ENCODE measurements around the gene VTI1A. TPM values are rescaled to one million over a fixed set of nuclear protein-coding genes. Genes with fewer than 3 reads are reported as not detected.

VTI1A gene
- total RNA-seq (2021): 21.8 and 22.0 TPM in 2 replicates
- long read RNA-seq, full-length matches to known transcripts: 29 of 65 reads
- long read RNA-seq, partial matches to known transcripts: 13 of 65 reads
- long read RNA-seq, other reads (novel, unspliced or antisense): 23 of 65 reads

GRCh38 chr10:112446855-112447619 is at the start of gene VTI1A, which contains the start of gene ZDHHC6:
Gene VTI1A, plus strand, starts transcription at chr10:112447215. Its CDS starts 159 bp downstream, at chr10:112447374.
Gene ZDHHC6, minus strand, starts transcription at chr10:112446914. Its CDS starts 1,478 bp downstream, at chr10:112445436.
- H2AK5ac ChIP-seq (ENCODE audit: insufficient read length, low read length): no peak within 1 kb of the TSS
- H3K18ac ChIP-seq (ENCODE audit: insufficient read length, low read depth, low read length): peak within 1 kb of the TSS; percentile 69
- H2AFZ ChIP-seq (ENCODE audit: low read length): peak within 1 kb of the TSS; percentile 92
- H2BK12ac ChIP-seq (ENCODE audit: insufficient read length, low read depth, low read length): no peak within 1 kb of the TSS
- no peaks in the 10 kb centered on the region for H3K27me3 Mint-ChIP-seq (ENCODE audit: low read depth)
- no peak within 1 kb of the TSS for H2BK120ac ChIP-seq (ENCODE audit: low read depth, low read length, poor library complexity, severe bottlenecking)
- H3K27ac ChIP-seq (ENCODE audit: insufficient read length, low read depth, low read length): no peak within 1 kb of the TSS
- H3K79me2 ChIP-seq (ENCODE audit: insufficient read depth, low read length): peaks cover 4% of the 10 kb centered on the region; the same call in 1 of the 2 replicates
- no peaks in the 10 kb centered on the region for H3K4me1 ChIP-seq (ENCODE audit: insufficient read depth, low read length)
- WGBS (ENCODE audit: extremely low coverage, insufficient read length, low lambda C conversion rate): no CpG with 5 or more reads among the region's 59 CpGs
- H4K8ac ChIP-seq (replicated peaks; ENCODE audit: insufficient read length, low read depth, low read length): no peak within 1 kb of the TSS
- peaks cover 8 to 10% of the 10 kb centered on the region in 2 experiments for H3K4me1 Mint-ChIP-seq
- no peak within 1 kb of the TSS for H3T11ph ChIP-seq (ENCODE audit: low read length)
- H3K23me2 ChIP-seq (ENCODE audit: insufficient read length, low read depth, low read length, poor library complexity, severe bottlenecking): peaks cover 5% of the 10 kb centered on the region
- H4K5ac ChIP-seq (ENCODE audit: insufficient read length, low read depth, low read length): no peak within 1 kb of the TSS
- H3K9me3 ChIP-seq (ENCODE audit: control insufficient read depth, low read depth, low read length): no peaks in the 10 kb centered on the region
- H3K36me3 Mint-ChIP-seq (ENCODE audit: insufficient read depth in 1 of 3, low read depth in 3 of 3): peaks cover 0 to 44% (median 26%) of the 10 kb centered on the region in 3 experiments; a peak in 5 of 7 replicates
- peak within 1 kb of the TSS; percentile 86 for H3K4me2 ChIP-seq (ENCODE audit: insufficient read depth, insufficient read length, low read length)
- no peak within 1 kb of the TSS for H3K23ac ChIP-seq (ENCODE audit: insufficient read length, low read depth, low read length)
- peak within 1 kb of the TSS; percentile 48 to 99 (median 99) for H3K27ac Mint-ChIP-seq
- no peak within 1 kb of the TSS for H3K56ac ChIP-seq (ENCODE audit: insufficient read length, low read depth, low read length)
- no peak within 1 kb of the TSS for H3K4ac ChIP-seq (ENCODE audit: low read depth, low read length)
- no peaks in the 10 kb centered on the region for H3K79me1 ChIP-seq (ENCODE audit: insufficient read depth, low read depth, low read length, poor library complexity, severe bottlenecking)
- no peak within 1 kb of the TSS for H2BK15ac ChIP-seq (ENCODE audit: low read depth, low read length)
- no peak within 1 kb of the TSS for H2BK20ac ChIP-seq (ENCODE audit: low read depth, low read length, poor library complexity, severe bottlenecking)
- H3K27me3 ChIP-seq (ENCODE audit: insufficient read depth, low read length): no peaks in the 10 kb centered on the region
- peak; percentile 82 for DNase-seq
- peak within 1 kb of the TSS; percentile 91; the same call in 1 of the 2 replicates for H3K14ac ChIP-seq (ENCODE audit: insufficient read depth, low read length)
- no peak within 1 kb of the TSS for H4K91ac ChIP-seq (ENCODE audit: insufficient read length, low read depth, low read length)
- peak within 1 kb of the TSS; percentile 86 for H3K9ac ChIP-seq (ENCODE audit: extremely low read depth, insufficient read length, low read length)
- no peaks in the 10 kb centered on the region for H3K9me3 Mint-ChIP-seq
- no peak for TF ChIP-seq CTCF (conservative IDR thresholded peaks at IDR 0.05)
- H2BK5ac ChIP-seq (ENCODE audit: insufficient read length, low read length): no peak within 1 kb of the TSS
- no peaks in the 10 kb centered on the region for H4K20me1 ChIP-seq (ENCODE audit: control insufficient read depth, insufficient read depth, insufficient read length)
- peak within 1 kb of the TSS; percentile 85 to 90 for H3K4me3 Mint-ChIP-seq

Measured in H9 (cell line).